Measurements from ENCODE around the gene PODXL2.
A peak's percentile ranks its signal among the peaks of the same experiment; 100 is the strongest.

The PODXL2 gene

DNA sequence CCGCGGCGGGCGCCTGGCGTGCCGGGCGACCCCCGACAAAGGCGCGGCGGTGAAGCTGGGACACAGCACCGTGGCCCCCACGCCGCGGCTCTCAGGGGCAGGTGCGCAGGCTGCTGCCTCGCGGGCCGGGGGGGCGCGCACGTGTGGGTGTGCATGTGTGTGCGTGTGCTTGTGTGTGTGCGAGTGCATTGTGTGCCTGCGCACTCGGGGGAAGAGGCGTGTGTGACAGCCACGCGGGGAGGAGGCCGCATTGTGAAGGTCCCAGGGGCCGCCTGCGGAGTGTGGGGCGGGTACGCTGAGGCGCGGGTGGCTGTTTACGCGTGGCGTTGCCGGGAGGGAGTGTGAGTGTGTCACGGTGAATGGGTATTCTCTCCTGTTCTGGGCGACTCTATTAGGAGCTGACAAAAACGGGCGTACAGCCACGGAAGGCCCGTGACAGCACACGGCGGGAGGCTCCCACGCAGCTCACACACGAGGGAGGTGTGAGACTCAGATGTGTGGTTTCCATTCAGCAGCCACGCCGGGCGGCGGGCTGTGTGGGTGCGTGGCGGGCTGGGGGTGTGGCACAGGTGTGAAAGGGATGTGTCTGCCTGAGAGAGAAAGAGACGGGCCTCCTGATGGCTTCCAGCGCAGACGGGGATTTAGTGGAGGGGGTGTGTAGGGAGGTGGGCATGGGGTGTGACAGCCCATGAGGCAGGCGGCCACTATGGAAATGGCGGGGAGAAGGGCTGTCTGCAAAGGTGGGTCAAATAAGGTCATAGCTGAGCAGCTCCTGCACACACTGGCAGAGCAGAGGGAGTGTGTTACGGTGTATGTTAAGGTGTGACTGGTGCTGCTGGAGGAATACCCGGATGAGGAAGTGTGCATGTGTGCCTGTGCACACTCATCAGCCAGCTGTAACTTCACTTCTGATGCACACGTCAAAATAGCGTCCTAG, 750 bp downstream of the PODXL2 start:
- H3K27ac Mint-ChIP-seq: peak overlapping the region; percentile 84
- H3K4me1 Mint-ChIP-seq: peaks cover 17 to 20% of the 10 kb centered on the region in 2 donors
- H3K36me3 Mint-ChIP-seq: peaks cover 2 to 5% of the 10 kb centered on the region in 2 donors
- H3K4me3 Mint-ChIP-seq: peak overlapping the region; percentile 84 to 87
- H3K9me3 Mint-ChIP-seq: no peaks in the 10 kb centered on the region
- peak; percentile 73 to 75 for ATAC-seq (replicated peaks)
- DNase-seq: peak; percentile 8
- H3K27me3 Mint-ChIP-seq: peaks cover 25 to 46% of the 10 kb centered on the region in 2 donors

DNA sequence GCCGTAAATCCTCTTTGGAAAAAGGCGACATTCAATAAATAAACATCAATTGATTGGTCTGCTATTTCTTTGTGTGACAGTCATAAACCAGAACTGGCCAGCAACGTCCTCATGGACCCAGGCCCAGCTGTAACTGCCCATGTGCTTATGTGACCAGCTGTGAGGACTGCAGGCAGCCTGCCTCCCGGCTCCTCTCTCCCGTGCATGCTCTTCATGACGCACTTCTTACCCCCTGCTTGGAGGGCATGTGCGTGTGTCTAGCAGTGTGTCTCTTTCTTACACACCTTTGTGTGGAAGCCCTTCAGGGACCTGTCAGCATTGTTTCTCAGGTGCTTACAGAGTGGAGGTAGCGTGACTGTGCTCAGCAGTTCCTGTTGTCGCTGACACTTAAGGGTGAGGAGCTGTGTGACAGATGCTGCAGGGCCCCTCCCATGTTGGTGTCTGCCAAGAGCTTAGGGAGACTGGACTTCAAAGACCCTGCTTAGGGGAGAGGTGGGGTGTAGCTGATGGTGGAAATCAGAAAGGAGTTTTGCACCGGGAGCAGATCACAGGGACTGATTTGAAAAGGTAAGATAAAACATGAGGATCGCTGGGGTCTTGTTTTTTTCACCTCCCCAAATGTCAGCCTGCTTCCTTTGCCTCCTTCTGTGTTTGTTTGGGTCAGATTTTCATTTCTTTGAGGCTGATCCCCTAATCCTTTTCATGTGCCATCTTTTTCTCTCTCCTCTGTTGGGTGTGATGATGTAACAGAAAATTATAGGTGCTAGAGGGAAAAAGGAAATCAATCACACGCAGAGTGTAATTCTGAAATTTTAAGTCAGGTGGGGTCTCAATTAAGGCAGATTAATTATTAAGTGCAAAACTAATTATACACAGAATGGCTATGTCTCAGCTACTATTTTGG, 2.1 kb downstream of the PODXL2 start:
- peaks cover 17 to 20% of the 10 kb centered on the region in 2 donors for H3K4me1 Mint-ChIP-seq
- peaks cover 2 to 5% of the 10 kb centered on the region in 2 donors for H3K36me3 Mint-ChIP-seq
- ATAC-seq (replicated peaks): no peak
- no peak for DNase-seq
- no peaks in the 10 kb centered on the region for H3K9me3 Mint-ChIP-seq
- no peak overlapping the region for H3K4me3 Mint-ChIP-seq
- H3K27me3 Mint-ChIP-seq: peaks cover 25 to 46% of the 10 kb centered on the region in 2 donors
- peak overlapping the region; percentile 77 for H3K27ac Mint-ChIP-seq

DNA sequence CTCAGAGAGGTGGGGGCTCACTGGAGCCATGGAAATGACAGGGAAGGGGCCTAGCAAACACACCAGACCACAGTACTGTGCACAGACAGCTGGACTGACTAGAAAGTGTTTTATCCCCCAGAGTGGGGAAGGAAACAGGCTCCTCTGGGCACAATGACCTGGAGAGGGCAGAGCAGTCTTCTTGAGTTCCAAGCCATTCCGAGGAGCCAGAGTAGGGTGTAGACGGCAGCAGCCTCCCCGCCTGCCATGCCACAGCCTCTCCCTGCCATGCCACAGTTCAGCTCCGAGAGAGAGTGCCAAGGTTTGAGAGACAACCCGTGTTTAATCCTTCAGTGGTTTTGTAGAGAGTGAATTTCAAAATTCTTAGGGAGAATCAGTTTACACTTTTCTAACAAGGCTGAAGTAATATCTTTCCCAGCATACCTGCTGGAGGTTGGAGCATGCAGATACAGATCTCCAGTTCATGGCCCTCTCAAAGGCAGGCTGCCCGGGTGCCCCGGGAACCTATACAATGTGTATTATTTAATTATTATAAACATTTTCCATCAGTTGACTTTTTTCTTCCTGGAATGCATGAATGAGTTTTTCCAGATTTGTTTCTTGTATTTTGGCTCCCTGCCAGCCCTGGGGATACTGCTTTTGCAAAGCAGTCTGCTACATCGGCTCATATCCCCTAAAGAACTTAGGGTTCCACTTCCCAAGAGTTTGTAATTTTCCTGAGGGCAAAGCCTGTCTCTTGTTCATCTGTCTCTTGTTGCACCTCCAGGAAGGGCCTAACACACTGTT, 3.2 kb downstream of the PODXL2 start:
- Mint-ChIP-seq H3K9me3 (no peaks in the 10 kb centered on the region), H3K27ac (no peak overlapping the region), H3K36me3 (peaks cover 2 to 5% of the 10 kb centered on the region in 2 donors), H3K4me1 (peaks cover 15 to 20% of the 10 kb centered on the region in 2 donors), H3K27me3 (peaks cover 25 to 44% of the 10 kb centered on the region in 2 donors), H3K4me3 (no peak overlapping the region)
- ATAC-seq (replicated peaks) (no peak), DNase-seq (no peak)

DNA sequence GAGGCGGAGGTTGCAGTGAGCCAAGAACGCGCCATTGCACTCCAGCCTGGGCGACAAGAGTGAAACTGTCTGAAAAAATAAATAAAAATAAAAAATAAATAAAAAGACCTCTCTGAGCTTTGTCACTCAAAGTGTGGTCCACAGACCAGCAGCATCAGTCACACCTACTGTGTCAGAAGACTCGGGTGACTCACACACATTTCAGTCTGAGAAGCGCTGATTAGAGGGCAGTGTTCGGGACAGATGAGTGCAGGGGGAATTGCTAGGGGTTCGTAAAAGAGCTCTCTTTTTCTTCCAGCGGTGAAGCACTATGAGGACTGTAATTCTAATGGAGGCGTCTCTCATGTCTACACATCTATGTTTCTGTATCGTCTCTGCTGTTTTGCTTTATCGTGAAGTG, 5.7 kb downstream of the PODXL2 start:
- H3K9me3 Mint-ChIP-seq: no peaks in the 10 kb centered on the region
- H3K27me3 Mint-ChIP-seq: peaks cover 16 to 27% of the 10 kb centered on the region in 2 donors
- no peak overlapping the region for H3K27ac Mint-ChIP-seq
- H3K4me3 Mint-ChIP-seq: no peak overlapping the region
- no peak for ATAC-seq (replicated peaks)
- no peak for DNase-seq
- peaks cover 0 to 3% of the 10 kb centered on the region in 2 donors for H3K36me3 Mint-ChIP-seq
- H3K4me1 Mint-ChIP-seq: peaks cover 11 to 16% of the 10 kb centered on the region in 2 donors

DNA sequence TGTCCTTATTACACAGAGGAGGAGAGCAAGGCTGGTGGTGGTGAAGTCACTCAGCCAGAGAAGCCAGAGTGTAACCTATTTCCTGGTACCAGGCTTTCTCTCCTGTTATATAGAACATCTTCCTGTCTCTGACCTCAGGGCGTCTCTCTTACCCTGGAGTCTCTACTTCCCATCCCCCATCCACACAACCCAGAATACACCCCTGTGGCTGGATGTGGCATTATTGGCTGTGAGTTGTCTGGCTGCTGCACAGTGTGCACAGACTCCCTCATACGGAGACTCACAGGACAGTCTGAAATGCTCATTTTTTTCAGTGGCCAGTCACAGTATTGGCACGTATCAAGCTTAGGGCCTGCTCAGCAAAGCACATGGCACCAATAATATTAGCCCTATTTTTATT, 8.6 kb downstream of the PODXL2 start:
- DNase-seq (no peak), ATAC-seq (replicated peaks) (peak; percentile 12 to 48)
- Mint-ChIP-seq H3K27ac (no peak overlapping the region), H3K36me3 (no peaks in the 10 kb centered on the region), H3K9me3 (no peaks in the 10 kb centered on the region), H3K27me3 (peaks cover 0 to 3% of the 10 kb centered on the region in 2 donors), H3K4me3 (no peak overlapping the region), H3K4me1 (no peaks in the 10 kb centered on the region)

DNA sequence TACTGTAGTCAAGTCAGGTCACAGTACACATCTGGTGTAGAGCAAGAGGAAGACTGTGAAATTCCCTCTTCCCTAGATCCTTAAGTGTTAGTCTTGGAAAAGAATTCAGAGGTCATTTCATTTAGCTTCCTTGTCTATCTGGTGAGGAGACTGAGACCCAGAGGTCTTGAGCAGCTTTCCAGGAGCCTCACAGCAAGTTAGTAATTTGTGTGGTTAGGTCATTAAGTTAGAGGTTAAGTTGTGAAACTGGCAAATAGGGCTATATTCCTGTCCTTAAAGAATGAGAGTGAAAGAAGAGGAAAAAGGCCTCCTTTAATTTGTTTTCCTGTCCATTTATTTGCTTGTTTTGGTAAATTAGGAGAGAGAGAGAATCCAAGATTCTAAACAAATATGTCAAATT, 9.0 kb downstream of the PODXL2 start:
- no peak for DNase-seq
- ATAC-seq (replicated peaks): no peak
- Mint-ChIP-seq H3K27ac (no peak overlapping the region), H3K4me3 (no peak overlapping the region), H3K36me3 (no peaks in the 10 kb centered on the region), H3K27me3 (peaks cover 0 to 3% of the 10 kb centered on the region in 2 donors), H3K9me3 (no peaks in the 10 kb centered on the region), H3K4me1 (no peaks in the 10 kb centered on the region)

DNA sequence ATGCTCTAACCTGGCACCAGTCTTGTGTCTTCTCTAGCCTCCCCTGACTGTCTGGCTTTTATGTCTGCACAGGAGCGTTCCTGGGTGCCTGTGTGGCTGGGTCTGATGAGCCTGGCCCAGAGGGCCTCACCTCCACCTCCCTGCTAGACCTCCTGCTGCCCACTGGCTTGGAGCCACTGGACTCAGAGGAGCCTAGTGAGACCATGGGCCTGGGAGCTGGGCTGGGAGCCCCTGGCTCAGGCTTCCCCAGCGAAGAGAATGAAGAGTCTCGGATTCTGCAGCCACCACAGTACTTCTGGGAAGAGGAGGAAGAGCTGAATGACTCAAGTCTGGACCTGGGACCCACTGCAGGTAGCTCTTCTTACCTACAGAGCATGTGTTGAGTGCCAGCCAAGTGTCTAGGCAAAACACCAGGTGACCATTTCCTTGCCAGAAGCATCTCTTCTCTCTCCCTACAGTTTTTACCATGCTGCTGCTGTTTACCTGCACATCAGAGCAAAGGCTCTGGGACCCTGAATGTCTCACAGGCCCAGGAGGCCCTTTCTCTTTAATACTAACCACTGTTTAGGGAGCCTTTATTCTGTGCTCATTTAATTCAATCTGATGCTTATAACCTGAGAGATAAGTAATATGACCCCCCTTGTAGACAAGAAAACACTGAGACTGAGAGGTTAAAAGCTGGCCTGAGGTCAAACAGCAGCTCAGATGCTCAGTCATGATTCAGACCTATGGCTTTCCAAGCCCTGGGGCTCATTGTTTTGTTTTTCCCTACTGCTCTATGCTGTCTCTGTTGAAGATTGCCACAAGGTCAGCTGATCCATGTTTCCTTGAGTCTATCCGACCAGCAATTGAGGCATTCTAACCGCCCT, 10.4 kb downstream of the PODXL2 start:
- Mint-ChIP-seq H3K36me3 (no peaks in the 10 kb centered on the region), H3K4me3 (no peak overlapping the region)

DNA sequence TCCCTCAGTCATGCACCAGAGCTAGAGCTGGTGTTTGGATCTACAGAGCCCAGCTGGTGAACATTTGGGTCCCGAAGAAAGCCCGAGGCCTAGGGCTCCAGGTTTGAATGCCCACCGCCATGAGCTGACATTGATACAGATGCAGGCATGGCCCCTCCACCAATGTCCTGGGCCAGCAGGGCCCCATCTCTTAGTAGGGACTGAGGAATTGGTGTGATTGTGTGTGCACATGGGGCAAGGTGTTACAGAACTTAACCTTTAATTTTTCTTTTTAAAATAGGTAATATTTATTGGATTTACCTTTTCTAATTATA, 11.0 kb downstream of the PODXL2 start:
- no peaks in the 10 kb centered on the region for H3K27me3 Mint-ChIP-seq
- ATAC-seq (replicated peaks) (no peak), DNase-seq (no peak)
- H3K36me3 Mint-ChIP-seq: no peaks in the 10 kb centered on the region
- H3K4me1 Mint-ChIP-seq: peaks cover 6 to 9% of the 10 kb centered on the region in 2 donors
- H3K9me3 Mint-ChIP-seq: no peaks in the 10 kb centered on the region
- H3K27ac Mint-ChIP-seq: no peak overlapping the region
- H3K4me3 Mint-ChIP-seq: no peak overlapping the region

More for the DNA sequence above, 10.4 kb downstream of the PODXL2 start:
- H3K27me3 Mint-ChIP-seq: no peaks in the 10 kb centered on the region
- H3K27ac Mint-ChIP-seq: no peak overlapping the region
- H3K4me1 Mint-ChIP-seq: peaks cover 2 to 3% of the 10 kb centered on the region in 2 donors
- DNase-seq (no peak), ATAC-seq (replicated peaks) (no peak)
- H3K9me3 Mint-ChIP-seq: no peaks in the 10 kb centered on the region

DNA sequence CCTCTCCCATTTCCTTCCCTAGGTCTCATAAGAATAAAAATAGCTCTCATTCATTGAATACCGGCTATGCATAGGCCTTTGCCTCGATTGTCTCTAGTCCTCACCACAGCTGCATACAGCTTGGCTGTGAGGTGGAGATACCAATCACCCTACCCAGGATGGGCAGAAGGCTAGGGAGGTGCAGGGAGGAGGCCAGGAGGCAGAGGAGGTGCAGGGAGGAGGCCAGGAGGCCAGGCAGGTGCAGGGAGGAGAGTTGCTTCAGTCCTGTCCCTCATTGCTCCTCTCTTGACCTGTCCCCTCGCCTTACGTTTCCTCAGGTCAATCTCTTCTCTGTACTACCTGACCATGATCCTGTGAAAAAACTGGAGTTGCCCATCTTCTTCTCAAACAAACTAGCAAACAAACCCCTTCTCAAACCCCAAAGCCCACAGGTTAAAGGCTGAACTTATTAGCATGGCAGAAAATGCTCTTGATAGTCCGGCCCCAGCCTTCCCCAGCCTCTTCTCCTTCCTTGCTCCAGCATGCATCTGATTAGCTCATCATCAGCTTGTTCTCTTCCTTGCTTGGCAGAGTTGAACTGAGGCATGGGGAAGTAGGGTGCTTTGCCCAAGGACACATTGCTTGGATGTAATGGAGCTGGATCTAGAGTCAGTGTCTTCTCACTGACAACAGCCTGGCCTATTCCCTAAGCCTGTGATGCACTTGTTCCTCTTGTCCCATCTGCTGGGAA, 15.8 kb downstream of the PODXL2 start:
- Mint-ChIP-seq H3K4me3 (no peak overlapping the region), H3K4me1 (peaks cover 6 to 9% of the 10 kb centered on the region in 2 donors), H3K27ac (no peak overlapping the region), H3K27me3 (no peaks in the 10 kb centered on the region), H3K9me3 (no peaks in the 10 kb centered on the region), H3K36me3 (no peaks in the 10 kb centered on the region)
- ATAC-seq (replicated peaks) (no peak), DNase-seq (no peak)

DNA sequence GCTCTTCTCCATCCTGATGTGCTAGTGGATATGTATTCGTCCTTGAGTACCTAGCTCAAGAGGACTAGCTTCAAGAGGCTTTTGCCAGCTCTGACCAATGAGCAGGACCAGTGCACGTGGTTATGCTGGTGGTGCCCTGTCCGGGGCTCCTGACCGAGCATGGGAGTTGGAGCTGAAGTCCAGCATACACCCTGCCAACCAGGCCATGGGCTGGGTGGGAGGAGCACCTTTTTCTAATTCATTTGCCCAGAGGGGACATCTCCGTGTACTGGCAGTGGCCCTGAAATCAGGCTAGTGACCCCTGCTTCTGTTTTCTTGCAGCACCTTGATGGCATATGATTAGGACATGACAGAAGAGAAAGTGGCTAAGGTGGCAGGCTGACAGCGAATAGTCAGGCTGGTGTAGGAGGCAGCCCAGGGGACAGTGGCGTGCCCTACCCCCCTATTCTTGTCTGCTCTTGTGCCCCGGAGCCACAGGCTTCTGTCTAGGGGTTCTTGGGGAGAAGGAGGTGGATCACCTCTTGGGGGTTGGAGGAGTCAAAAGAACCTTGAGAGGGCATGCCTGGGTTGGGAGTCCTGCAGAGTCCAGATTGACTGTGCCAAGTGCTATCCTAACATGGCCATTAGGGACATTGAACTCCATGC, 16.5 kb downstream of the PODXL2 start:
- H3K4me3 Mint-ChIP-seq: no peak overlapping the region
- no peaks in the 10 kb centered on the region for H3K27me3 Mint-ChIP-seq
- peaks cover 6 to 9% of the 10 kb centered on the region in 2 donors for H3K4me1 Mint-ChIP-seq
- no peak overlapping the region for H3K27ac Mint-ChIP-seq
- no peaks in the 10 kb centered on the region for H3K9me3 Mint-ChIP-seq
- H3K36me3 Mint-ChIP-seq: no peaks in the 10 kb centered on the region
- ATAC-seq (replicated peaks) (no peak), DNase-seq (no peak)

DNA sequence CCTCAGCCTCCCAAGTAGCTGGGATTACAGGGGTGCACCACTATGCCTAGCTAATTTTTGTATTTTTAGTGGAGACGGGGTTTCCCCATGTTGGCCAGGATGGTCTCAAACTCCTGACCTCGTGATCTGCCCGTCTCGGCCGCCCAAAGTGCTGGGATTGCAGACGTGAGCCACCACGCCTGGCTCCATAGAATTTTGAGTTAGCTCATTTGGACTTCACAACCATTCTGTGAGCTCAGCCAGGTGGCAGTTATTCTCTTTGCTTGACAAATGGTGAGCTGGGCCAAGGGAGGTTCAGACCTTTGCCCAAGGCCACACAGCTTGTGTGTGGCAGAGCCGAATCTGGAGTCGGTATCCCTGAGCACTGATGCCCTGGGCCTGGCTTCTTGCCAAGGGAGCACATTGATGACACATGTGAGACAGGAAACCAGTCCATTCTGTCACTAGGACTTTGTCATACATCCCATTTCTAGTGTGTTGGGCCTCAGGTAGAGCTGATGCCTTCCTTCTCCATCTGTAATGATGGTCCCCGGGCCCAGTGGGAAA, 17.6 kb downstream of the PODXL2 start:
- Mint-ChIP-seq H3K27me3 (no peaks in the 10 kb centered on the region), H3K36me3 (no peaks in the 10 kb centered on the region), H3K27ac (no peak overlapping the region), H3K4me1 (peaks cover 6 to 9% of the 10 kb centered on the region in 2 donors), H3K9me3 (no peaks in the 10 kb centered on the region), H3K4me3 (no peak overlapping the region)
- ATAC-seq (replicated peaks) (no peak), DNase-seq (no peak)

DNA sequence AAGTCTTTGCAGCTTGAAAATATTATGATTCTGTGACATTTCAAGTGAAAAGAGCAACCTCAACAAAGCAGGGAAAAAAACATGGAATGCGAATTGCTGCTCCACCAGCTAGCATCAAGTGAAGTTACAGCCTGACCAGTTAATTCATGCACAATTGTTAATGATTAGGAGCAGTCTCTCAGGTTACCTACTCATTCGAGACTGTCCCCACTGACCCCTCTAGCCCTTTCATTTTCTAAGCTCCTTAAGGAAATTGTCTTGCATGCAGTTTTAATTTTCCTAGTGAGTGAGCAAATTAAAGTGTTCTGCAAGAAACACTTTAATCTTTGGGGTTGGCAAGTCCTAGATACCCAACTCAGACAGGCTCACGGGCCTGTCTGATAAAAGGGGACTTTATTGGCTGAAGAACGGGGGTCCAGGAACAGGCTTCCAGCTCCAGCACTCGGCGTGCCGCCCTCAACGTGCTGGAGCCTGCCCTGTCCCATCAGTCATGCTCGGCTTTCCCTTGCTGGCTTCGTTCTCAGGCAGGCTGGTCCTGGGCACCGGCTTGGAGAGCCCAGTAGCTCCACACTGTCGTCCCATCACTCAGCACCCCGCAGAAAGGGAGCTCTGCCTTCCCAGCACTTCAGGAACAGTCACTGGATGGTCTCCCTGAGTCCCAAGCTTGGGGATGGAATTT, 18.3 kb downstream of the PODXL2 start:
- peaks cover 6 to 9% of the 10 kb centered on the region in 2 donors for H3K4me1 Mint-ChIP-seq
- H3K36me3 Mint-ChIP-seq: no peaks in the 10 kb centered on the region
- ATAC-seq (replicated peaks): no peak
- no peaks in the 10 kb centered on the region for H3K27me3 Mint-ChIP-seq
- no peak overlapping the region for H3K27ac Mint-ChIP-seq
- no peak overlapping the region for H3K4me3 Mint-ChIP-seq
- DNase-seq: no peak
- H3K9me3 Mint-ChIP-seq: no peaks in the 10 kb centered on the region
